ENCODE data around the gene RGPD8. TPM values are rescaled to one million over a fixed set of nuclear protein-coding genes. Genes with fewer than 3 reads are reported as not detected.

The RGPD8 gene
- total and polyA plus RNA-seq, 2 of the 13 experiments (the other 11 are each of a cell fraction or from before 2014, with no cell fraction given) = 2.3 to 12.8 TPM

GRCh38 chr2:112481528-112482233 is 48.2 kb upstream of the RGPD8 start, which contains the start of gene TTL (continued):
- TF ChIP-seq, protein P1, sequence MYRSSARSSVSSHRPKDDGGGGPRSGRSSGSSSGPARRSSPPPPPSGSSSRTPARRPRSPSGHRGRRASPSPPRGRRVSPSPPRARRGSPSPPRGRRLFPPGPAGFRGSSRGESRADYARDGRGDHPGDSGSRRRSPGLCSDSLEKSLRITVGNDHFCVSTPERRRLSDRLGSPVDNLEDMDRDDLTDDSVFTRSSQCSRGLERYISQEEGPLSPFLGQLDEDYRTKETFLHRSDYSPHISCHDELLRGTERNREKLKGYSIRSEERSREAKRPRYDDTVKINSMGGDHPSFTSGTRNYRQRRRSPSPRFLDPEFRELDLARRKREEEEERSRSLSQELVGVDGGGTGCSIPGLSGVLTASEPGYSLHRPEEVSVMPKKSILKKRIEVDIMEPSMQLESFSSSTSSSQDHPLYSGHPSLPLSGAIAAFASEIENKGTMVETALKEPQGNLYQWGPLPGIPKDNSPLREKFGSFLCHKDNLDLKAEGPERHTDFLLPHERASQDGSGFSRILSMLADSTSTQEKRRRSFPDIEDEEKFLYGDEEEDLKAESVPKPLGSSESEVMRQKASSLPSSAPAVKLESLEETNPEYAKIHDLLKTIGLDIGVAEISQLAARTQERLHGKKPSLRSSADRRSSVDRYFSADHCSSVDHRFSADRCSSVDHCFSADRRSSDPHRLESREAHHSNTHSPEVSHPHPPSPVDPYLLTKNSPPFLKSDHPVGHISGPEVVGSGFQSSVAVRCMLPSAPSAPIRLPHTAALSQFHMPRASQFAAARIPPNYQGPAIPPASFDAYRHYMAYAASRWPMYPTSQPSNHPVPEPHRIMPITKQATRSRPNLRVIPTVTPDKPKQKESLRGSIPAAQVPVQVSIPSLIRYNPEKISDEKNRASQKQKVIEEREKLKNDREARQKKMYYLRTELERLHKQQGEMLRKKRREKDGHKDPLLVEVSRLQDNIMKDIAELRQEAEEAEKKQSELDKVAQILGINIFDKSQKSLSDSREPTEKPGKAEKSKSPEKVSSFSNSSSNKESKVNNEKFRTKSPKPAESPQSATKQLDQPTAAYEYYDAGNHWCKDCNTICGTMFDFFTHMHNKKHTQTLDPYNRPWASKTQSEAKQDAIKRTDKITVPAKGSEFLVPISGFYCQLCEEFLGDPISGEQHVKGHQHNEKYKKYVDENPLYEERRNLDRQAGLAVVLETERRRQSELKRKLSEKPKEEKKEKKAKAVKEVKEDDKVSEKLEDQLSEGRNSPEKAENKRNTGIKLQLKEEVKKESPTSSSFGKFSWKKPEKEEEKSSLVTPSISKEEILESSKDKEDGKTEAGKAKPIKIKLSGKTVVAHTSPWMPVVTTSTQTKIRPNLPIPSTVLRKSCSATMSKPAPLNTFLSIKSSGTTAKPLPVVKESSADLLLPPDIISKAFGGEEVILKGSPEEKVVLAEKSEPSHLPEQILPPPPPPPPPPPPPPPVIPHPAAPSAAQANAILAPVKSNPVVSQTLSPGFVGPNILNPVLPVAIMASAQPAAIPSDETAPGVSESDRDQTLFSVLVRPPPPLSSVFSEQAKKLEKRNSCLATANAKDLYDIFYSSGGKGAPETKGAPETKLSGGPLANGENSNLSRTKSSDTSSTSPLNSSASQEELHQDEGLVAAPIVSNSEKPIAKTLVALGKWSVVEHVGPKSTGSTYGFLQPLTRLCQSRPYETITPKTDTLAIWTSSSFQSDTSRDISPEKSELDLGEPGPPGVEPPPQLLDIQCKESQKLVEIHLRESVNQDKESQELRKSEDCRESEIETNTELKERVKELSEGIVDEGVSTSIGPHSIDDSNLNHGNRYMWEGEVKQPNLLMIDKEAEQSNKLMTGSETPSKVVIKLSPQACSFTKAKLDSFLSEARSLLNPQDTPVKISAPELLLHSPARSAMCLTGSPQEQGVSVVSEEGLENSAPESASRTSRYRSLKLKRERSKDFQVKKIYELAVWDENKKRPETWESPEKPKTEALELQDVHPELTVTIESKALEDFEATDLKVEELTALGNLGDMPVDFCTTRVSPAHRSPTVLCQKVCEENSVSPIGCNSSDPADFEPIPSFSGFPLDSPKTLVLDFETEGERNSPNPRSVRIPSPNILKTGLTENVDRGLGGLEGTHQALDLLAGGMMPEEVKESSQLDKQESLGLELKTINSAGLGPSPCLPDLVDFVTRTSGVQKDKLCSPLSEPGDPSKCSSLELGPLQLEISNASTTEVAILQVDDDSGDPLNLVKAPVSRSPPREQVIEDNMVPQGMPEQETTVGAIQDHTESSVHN (CRISPR knock-in tag; IDR thresholded peaks at IDR 0.05) = no peak
- TF ChIP-seq, protein P2, sequence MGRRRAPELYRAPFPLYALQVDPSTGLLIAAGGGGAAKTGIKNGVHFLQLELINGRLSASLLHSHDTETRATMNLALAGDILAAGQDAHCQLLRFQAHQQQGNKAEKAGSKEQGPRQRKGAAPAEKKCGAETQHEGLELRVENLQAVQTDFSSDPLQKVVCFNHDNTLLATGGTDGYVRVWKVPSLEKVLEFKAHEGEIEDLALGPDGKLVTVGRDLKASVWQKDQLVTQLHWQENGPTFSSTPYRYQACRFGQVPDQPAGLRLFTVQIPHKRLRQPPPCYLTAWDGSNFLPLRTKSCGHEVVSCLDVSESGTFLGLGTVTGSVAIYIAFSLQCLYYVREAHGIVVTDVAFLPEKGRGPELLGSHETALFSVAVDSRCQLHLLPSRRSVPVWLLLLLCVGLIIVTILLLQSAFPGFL (CRISPR knock-in tag; IDR thresholded peaks at IDR 0.05) = no peak
- TF ChIP-seq HDAC6 (IDR thresholded peaks at IDR 0.05; ENCODE audit: low read depth, low read length) = no peak
- TF ChIP-seq ZNF773 (CRISPR knock-in tag; IDR thresholded peaks at IDR 0.05; ENCODE audit: borderline replicate concordance) = no peak
- no peak for TF ChIP-seq ZNF83 (CRISPR knock-in tag; IDR thresholded peaks at IDR 0.05; ENCODE audit: borderline replicate concordance)
- TF ChIP-seq ZMYM4 (CRISPR knock-in tag; IDR thresholded peaks at IDR 0.05) = peak; percentile 15; the same call in 1 of the 2 replicates
- 0 out of 2 replicates have a peak, but pooled peaks have one; percentile 29 for TF ChIP-seq KDM5A (IDR thresholded peaks at IDR 0.05; ENCODE audit: borderline replicate concordance, low read length)
- peak; percentile 5; the same call in 1 of the 2 replicates for TF ChIP-seq ELF3 (CRISPR knock-in tag; IDR thresholded peaks at IDR 0.05)
- 0 out of 2 replicates have a peak, but pooled peaks have one; percentile 66 for TF ChIP-seq MEIS1 (CRISPR knock-in tag; IDR thresholded peaks at IDR 0.05; ENCODE audit: borderline replicate concordance)
- no peak; the same call in 1 of the 2 replicates for TF ChIP-seq MAZ (IDR thresholded peaks at IDR 0.05; ENCODE audit: borderline replicate concordance, low read depth, low read length)
- TF ChIP-seq MAZ (CRISPR knock-in tag; IDR thresholded peaks at IDR 0.05; ENCODE audit: low read depth) = peak; percentile 61; the same call in 1 of the 2 replicates
- no peak for TF ChIP-seq ZNF3 (CRISPR knock-in tag; IDR thresholded peaks at IDR 0.05)
- TF ChIP-seq SP4 (CRISPR knock-in tag; IDR thresholded peaks at IDR 0.05) = peak; percentile 77
- TF ChIP-seq, protein P3, sequence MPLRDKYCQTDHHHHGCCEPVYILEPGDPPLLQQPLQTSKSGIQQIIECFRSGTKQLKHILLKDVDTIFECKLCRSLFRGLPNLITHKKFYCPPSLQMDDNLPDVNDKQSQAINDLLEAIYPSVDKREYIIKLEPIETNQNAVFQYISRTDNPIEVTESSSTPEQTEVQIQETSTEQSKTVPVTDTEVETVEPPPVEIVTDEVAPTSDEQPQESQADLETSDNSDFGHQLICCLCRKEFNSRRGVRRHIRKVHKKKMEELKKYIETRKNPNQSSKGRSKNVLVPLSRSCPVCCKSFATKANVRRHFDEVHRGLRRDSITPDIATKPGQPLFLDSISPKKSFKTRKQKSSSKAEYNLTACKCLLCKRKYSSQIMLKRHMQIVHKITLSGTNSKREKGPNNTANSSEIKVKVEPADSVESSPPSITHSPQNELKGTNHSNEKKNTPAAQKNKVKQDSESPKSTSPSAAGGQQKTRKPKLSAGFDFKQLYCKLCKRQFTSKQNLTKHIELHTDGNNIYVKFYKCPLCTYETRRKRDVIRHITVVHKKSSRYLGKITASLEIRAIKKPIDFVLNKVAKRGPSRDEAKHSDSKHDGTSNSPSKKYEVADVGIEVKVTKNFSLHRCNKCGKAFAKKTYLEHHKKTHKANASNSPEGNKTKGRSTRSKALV (CRISPR knock-in tag; IDR thresholded peaks at IDR 0.05) = peak; percentile 64; the same call in 1 of the 2 replicates
- 0 out of 2 replicates have a peak, but pooled peaks have one; percentile 50 for TF ChIP-seq ZSCAN12 (CRISPR knock-in tag; IDR thresholded peaks at IDR 0.05)
- TF ChIP-seq IKZF4 (CRISPR knock-in tag; IDR thresholded peaks at IDR 0.05; ENCODE audit: borderline replicate concordance, low read depth, not compliant biosample characterization) = peak; percentile 16

Measured in HepG2 (cell line).